Duodenal mucosa (tissue), 2 donors: ENCODE data around the gene PTH.

ENCODE experiments used
- H3K27ac ChIP-seq: one replicate; pipeline ENCODE4 v1.7.0; 2013; ENCODE audit warnings: low read depth, low read length
- H3K27me3 ChIP-seq, 2 donors: one replicate each; pipeline ENCODE4 v1.7.0; 2013; ENCODE audit warnings: low read length in 2 of 2, control low read depth in 1 of 2; ENCODE audit not compliant: insufficient read depth in 2 of 2, control insufficient read depth in 1 of 2
- H3K36me3 ChIP-seq, 2 donors: one replicate each; pipeline ENCODE4 v1.7.0; 2013; ENCODE audit warnings: low read length in 2 of 2, control low read depth in 1 of 2; ENCODE audit not compliant: insufficient read depth in 2 of 2, control insufficient read depth in 1 of 2
- H3K4me1 ChIP-seq, 2 donors: one replicate each; pipeline ENCODE4 v1.7.0; 2013; ENCODE audit warnings: low read length in 2 of 2, control low read depth in 1 of 2; ENCODE audit not compliant: insufficient read depth in 2 of 2, control insufficient read depth in 1 of 2
- H3K4me3 ChIP-seq, 2 donors: one replicate each; pipeline ENCODE4 v1.7.0; 2013; ENCODE audit warnings: low read length in 2 of 2, low read depth in 1 of 2
- H3K9ac ChIP-seq, 2 donors: one replicate each; pipeline ENCODE4 v1.7.0; 2013; ENCODE audit warnings: low read length in 2 of 2, low read depth in 1 of 2
- H3K9me3 ChIP-seq, 2 donors: one replicate each; pipeline ENCODE4 v1.7.0; 2013; ENCODE audit warnings: low read length in 2 of 2, control low read depth in 1 of 2; ENCODE audit not compliant: control insufficient read depth in 1 of 2

The PTH gene

DNA sequence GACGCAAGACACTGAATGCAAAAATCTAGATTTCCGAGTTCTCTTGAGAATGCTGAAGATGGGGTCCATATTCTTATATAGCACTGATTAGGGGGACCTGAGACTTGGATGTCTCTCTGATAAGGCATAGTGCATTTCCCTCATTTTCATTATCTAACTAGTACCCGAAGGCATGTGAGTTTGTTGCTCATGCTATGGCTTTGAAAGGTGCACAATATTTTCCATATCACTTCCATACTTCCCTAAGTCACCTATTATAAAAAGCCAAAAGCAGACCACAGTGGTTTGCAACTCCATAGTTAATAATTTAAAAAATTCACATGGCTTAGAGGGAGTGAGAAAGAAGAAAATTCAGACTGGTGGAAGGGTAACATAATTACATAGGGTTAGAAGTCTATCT lies 34.5 kb downstream of the PTH start:
- Histone ChIP-seq H3K27me3 (no peaks in the 10 kb centered on the region), H3K36me3 (no peaks in the 10 kb centered on the region), H3K9me3 (no peaks in the 10 kb centered on the region), H3K4me1 (peaks cover 7 to 22% of the 10 kb centered on the region in 2 donors), H3K27ac (no peak overlapping the region), H3K9ac (no peak overlapping the region), H3K4me3 (no peak overlapping the region)

DNA sequence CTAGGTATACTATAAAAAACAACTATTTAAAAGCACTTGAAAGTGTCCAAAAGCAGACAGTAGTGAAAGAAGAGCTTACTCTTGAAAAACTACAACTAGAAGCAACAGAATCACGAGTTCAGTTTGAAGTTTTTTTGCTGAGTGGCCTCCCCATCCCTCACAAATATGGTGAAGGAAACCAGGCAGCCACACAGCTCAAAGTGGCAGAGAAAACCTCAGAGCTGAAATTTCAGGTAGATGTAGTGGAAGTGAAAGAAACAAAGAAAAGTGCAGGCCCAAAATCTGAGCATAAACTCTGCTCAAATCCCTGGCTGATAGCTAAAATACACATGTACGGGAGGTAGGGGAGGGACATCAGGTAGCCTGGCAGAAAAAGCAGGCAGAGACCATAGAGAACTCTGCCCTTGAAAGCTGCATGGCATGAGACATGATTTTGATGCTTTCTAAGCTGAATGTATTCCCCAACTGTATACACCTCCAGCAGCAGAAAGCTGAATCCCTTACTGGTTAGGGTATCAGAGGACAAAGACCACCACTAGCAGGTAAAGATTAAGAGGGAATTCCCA lies 44.9 kb downstream of the PTH start:
- Histone ChIP-seq H3K9me3 (no peaks in the 10 kb centered on the region), H3K27me3 (no peaks in the 10 kb centered on the region), H3K4me1 (peaks cover 0 to 3% of the 10 kb centered on the region in 2 donors), H3K4me3 (no peak overlapping the region), H3K9ac (no peak overlapping the region), H3K36me3 (no peaks in the 10 kb centered on the region), H3K27ac (no peak overlapping the region)

DNA sequence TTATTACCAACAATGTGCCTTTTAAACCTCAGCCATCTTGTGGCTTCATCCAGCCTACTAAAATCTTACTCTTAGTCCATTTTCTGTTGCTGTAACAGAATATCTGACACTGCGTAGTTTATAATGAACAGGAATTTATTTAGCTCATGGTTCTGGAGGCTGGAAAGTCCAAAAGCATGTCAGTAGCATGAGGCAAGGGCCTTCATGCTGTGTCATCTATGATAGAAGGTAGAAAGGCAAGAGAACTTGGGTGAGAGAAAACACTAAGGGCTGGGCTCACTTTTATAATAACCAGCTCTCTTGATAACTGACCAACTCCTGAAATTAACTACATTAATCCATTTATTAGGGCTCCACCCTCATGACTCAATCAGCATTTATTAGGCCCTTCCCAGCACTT lies 46.3 kb downstream of the PTH start:
- Histone ChIP-seq H3K27me3 (no peaks in the 10 kb centered on the region), H3K4me1 (peaks cover 0 to 8% of the 10 kb centered on the region in 2 donors), H3K4me3 (no peak overlapping the region), H3K27ac (no peak overlapping the region), H3K9ac (no peak overlapping the region), H3K36me3 (no peaks in the 10 kb centered on the region), H3K9me3 (no peaks in the 10 kb centered on the region)

DNA sequence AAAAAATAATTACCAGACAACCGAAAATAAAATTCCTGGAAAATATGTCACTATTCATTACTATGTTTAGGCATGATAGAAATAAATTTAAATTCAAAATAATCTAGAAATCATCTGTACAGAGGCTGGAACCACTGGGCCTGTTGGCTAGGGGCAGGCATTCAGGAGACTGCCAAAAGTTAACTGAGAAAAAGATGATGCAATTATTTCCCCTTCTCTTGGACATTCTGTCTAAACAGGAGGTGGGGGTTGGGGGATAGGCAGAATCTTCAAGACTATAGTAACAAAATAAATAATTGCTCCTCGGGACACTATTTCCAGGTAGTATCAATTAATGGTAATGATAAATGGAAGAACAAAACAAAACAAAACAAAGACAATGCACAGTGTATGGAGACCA lies 46.9 kb downstream of the PTH start:
- Histone ChIP-seq H3K4me3 (no peak overlapping the region), H3K9me3 (no peaks in the 10 kb centered on the region), H3K27me3 (no peaks in the 10 kb centered on the region), H3K36me3 (no peaks in the 10 kb centered on the region), H3K27ac (no peak overlapping the region), H3K9ac (no peak overlapping the region), H3K4me1 (peaks cover 0 to 8% of the 10 kb centered on the region in 2 donors)

DNA sequence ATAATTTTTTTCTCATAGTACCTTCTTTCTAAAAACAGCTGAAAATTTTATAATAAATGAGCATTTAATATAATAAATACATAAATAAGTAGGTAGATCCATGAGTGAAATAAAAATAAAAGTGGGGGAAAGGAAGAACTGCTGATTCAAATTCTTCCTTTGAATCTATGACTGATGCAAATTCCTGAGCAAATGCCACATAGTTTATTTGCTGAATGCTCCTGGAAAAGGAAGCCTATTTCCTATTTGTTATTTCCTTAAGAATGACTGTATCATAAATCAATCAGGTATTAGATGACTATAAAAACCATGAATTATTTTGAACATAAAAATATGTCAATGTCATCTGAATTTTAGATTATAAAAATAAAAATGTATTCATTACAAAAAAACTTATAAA lies 49.4 kb downstream of the PTH start:
- Histone ChIP-seq H3K4me3 (no peak overlapping the region), H3K9ac (no peak overlapping the region), H3K4me1 (peaks cover 0 to 8% of the 10 kb centered on the region in 2 donors), H3K27me3 (no peaks in the 10 kb centered on the region), H3K9me3 (no peaks in the 10 kb centered on the region), H3K27ac (no peak overlapping the region), H3K36me3 (no peaks in the 10 kb centered on the region)

DNA sequence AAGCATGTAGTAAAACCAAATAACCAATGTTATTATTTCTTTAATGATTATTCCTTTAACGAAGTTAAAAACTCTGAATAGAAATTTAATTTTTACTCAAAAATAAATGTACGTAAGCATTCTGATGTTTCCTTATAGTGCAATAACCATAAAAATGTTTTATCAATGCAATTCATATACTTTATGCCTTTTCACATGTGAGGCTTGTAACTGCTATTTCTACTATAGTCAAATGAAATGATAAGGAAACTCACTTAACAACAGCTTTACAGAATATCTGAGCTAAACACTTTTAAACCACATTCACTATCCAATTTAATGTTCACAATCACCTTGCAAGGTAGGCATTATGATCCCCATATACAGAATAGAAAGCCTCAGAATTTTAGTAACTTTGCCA lies 50.2 kb downstream of the PTH start:
- no peaks in the 10 kb centered on the region for H3K36me3 ChIP-seq
- no peak overlapping the region for H3K9ac ChIP-seq
- no peaks in the 10 kb centered on the region for H3K9me3 ChIP-seq
- H3K4me1 ChIP-seq, result peaks cover 0 to 8% of the 10 kb centered on the region in 2 donors
- H3K4me3 ChIP-seq, result no peak overlapping the region
- no peaks in the 10 kb centered on the region for H3K27me3 ChIP-seq
- no peak overlapping the region for H3K27ac ChIP-seq
